ENCODE data around the gene ACP2.

DNA sequence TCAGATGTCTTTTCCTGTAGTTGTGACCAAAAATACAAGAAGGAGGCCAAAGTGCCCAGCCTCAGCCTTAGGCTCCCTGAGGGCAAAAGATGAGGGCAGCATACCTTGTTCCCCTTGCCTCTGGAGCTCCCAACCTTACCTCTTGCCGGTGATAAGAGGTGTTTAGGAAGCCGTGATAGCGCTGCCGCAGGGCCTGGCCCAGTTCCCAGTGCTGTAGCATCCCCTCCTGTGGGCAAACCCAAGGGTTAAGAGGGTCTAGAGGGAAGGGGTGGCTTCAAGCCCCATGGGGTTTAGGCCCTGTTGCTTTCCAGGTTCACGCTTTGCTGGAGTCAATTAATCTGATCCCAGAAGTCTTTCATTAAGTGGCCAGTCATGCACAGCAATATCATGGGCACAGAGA lies 1.1 kb downstream of the ACP2 start:
- TF ChIP-seq CTCF (IDR thresholded peaks at IDR 0.05): no peak
- no peak for TF ChIP-seq POLR2A (IDR thresholded peaks at IDR 0.05)
- TF ChIP-seq POLR2AphosphoS5 (IDR thresholded peaks at IDR 0.05; ENCODE audit: insufficient read depth in 1 of 2, low read depth in 1 of 2): no peak
